Glomerular visceral epithelial cell (primary cell): Measurements from ENCODE around the gene CCL21.
A peak's percentile ranks its signal among the peaks of the same experiment; 100 is the strongest.

Experiments
- DNase-seq: peaks from one replicate; pipeline ENCODE4 v3.0.0-alpha.2; 2016; ENCODE audit errors: extremely low spot score

CCL21 gene

DNA sequence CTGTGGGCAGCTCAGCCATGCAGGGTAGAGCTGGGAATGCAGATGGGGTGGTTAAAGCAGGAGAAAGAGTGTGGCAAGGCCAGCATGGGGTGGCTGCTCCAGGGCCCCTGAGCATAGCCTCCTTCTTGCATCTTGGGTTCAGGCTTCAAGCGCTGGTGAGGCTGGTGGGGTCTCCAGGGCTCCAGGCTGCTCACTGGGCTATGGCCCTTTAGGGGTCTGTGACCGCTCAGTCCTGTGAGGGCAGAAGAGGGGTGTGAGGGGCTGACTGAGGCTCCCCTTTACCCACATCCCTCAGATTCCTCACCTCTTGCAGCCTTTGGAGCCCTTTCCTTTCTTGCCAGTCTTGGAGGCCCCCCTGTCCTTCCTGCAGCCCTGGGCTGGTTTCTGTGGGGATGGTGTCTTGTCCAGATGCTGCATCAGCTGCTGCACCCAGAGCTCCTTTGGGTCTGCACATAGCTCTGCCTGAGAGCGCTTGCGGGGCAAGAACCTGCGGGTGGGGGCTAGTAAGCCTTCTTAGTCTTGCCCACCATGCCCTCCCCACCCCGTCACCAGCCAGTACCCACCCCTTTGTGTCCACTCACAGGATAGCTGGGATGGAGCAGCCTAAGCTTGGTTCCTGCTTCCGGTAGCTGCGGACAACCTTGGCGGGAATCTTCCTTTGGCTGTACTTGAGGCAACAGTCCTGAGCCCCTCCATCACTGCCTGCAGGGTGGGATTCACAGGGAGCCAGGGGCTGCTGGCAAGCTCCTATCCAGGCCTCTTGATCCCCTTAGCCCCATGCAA, 549 bp downstream of the CCL21 start:
- no peak for DNase-seq

DNA sequence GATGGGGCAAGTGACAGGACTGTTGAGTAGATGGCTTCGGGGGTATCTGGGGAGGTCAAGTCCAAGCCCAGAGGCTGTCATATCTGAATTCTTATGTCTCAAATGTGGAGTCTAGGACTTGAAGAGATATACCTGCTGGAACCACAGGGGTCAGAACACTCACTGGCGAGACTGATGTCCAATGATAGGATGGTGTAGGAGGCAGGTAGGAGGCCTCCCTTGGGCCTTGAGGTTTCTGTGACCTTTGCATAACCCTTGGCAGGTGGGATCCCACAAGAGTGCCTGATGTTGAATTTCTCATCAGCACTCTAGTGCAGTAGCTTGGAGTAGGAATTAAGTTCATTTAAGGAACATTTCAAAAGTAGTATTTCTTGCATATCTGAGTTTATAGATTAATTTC, 2.8 kb downstream of the CCL21 start:
- no peak for DNase-seq

DNA sequence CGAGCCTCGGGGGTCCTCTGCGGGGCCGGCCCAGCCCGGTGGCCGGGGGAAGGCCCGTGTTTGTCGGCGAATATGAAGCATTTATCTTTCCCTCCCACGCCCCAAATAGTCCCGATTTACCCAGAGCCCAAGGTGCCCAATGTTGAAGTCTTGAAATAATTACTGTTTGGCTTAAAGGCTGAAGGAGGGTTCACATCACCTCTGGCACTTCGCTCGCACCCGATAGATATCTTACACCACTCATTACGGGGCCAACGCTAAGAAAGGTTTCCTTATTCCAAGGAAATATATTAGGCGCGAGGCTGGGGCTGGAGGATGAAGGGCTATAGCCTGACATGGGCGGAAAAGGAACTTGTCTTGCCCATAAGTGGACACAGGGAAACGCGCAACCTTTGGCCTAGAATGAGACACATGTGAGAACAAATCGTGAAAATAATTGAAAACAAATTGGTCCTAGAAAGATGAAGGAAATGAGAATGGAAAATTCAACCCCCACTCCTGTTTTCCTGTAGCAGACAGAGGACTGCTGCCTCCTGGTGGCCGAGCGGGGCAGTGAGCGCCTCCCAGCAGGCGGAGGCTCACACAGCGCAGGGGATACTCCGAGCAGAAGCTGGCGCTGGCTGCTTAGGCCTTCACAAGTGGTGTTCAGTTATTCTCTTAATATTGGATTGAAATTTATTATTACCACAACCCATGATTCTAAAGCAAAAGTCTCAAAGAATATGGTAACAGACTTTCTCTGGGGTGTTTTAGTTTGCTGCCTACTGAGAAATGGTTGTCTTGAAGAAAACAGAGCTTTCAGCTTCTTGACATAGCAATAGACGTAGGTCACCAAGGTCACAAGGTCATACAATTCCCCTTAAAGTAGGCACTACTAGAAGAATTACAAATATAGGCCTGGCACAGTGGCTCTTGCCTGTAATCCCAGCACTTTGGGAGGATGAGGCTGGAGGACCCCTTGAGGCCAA, 7.9 kb downstream of the CCL21 start:
- peak; percentile 70 for DNase-seq

DNA sequence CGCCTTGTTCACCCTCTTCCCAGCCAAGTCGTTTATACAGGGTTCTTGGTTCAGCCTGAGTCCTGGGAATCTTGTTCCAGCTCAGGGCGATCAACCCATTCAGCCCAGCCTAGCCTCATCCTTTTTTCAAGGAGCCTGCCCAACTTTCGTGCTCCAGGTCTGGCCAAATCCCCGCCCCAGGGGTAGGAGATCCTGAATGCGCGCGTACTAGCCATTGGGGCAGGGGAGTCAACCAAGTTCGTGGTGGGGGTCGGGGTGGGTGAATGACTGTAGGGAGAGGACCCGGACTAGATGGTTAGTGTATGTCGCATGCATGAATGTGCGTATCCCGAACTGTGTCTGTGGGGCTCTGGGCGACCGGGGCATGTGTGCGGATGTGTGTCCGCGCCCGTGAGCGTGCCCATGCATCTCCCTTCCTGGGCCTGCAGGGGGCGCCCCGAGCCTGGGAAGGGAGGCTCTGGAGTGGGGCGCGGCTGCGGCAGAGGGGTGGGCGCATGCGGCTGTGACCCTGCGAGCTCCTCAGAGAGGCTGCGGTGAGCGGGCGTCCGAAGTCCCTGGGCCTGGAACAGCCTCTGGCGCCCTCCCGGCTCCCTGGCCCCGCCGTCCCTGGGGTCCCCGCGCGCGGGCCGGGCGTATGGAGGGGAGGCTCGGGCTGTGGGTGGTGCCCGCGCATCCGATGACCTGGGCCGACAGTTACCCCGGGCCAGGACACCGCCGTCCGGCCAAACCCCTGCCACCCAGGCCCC, 8.7 kb downstream of the CCL21 start:
- peak; percentile 55 for DNase-seq

DNA sequence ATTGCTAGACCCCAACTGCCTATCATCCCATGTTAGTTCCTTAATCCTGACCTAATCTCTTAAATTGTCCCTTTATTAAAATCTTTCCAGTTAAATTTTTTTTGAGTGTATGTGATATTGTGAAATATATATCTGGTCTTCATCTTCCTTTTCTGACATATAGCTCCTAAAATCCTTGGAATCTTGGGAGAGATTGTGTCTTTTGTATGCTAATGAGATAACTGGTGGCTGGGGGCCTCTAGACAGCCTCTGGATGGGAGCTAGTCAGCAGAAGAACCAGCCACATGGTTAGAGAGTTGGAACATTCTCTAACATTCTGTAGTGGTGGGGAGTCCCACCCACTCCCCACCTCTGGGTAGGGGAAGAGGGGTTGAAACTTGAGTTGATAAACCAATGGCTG, 15.1 kb downstream of the CCL21 start:
- no peak for DNase-seq

- no peak for DNase-seq
Measured at GRCh38 chr9:34693560-34693959, 16.4 kb downstream of the CCL21 start.

DNA sequence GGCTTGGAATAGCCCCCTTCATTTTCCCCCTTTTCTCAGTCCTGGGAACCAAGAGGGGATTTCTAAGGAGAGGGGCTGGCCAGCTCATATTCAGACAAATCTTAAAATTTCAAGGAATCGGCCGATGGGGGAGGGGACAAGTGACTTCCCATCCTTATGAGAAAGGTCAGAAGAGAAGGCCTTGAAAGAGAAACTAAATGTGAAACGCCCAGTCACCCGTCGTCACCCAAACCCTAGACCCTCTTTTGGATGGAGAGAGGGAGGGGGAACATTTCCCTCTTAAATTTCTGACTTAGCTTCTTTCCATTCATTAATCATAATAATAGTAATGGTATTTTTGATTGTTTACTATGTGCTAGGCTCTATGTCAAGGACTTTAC, 18.0 kb downstream of the CCL21 start:
- DNase-seq: no peak

- DNase-seq: no peak
Measured at GRCh38 chr9:34690983-34691935, 18.7 kb downstream of the CCL21 start, which contains the start of gene CCL19. TSS of gene CCL19 (minus strand) at chr9:34691276. CDS start at chr9:34691139, 137 bp downstream.

DNA sequence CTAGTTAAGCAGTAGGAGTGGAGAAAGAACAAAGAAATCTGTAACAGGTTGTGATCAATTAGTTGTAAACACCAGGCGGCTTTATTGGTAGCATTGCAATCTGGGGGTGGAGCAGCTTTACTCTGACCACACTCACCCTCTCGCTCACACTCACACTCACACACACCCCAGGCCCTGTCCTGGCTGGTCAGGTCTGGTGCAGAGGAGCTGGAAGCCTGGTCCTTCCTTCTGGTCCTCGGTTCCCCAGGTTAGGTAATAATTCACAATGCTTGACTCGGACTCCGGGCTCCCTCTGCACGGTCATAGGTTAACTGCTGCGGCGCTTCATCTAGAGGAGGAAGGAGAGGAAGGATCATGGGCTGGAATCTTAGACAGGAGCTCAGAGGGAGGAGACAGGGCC, 20.4 kb downstream of the CCL21 start:
- DNase-seq: no peak

DNA sequence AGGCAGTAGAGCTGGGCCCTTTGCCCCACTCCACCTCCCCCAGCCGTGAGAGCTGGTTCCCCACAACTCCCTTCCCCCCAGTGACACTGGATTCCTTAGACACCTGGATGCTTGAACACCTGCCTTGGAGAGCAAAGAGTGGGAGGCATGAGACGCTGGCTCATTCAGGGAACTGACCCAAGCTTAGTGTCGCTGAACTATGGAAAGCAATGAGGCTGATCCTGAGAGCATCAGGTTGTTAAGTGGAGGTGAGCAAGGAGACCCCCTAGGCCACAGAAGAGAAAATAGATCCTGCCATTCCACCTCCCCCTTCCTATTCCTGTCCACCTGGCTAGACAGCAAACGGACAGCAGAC, 20.8 kb downstream of the CCL21 start:
- no peak for DNase-seq

DNA sequence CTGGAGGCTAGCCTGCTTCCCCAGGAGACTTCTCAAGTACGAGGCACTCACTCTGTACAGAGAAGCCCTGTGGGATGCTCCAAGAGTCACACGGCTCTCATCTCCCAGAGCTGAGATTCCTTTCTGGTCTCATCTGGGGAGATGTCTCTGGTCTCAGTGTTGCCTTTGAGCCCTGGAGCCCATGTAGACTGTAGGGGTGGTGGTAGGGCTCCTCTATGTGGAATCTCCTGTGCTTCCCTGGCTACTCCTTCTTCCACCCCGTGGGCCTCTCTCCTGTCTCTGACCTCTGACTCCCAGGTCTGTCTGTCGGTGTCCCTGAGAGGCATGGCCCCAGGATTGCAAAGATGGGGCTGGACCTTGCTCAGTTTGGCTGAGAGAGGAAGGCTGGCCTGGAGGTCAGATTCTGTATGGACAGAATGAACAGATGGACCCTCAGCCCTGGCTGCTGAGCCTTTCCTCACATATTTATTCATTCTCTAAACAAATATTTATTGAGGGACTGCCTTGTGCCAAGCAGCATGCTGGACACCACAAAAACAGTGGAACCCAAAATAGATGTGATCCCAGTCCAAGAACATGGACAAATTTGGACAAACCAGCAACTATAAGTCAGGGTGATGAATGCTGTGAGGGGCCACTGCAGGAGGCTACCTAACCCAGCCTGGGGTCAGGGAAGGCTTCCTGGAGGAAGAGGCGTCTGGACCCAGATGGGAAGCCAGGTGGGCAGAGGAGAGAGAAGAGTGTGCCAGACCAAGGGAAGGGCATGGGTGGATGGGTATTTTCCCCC, 21.4 kb downstream of the CCL21 start:
- DNase-seq: no peak

DNA sequence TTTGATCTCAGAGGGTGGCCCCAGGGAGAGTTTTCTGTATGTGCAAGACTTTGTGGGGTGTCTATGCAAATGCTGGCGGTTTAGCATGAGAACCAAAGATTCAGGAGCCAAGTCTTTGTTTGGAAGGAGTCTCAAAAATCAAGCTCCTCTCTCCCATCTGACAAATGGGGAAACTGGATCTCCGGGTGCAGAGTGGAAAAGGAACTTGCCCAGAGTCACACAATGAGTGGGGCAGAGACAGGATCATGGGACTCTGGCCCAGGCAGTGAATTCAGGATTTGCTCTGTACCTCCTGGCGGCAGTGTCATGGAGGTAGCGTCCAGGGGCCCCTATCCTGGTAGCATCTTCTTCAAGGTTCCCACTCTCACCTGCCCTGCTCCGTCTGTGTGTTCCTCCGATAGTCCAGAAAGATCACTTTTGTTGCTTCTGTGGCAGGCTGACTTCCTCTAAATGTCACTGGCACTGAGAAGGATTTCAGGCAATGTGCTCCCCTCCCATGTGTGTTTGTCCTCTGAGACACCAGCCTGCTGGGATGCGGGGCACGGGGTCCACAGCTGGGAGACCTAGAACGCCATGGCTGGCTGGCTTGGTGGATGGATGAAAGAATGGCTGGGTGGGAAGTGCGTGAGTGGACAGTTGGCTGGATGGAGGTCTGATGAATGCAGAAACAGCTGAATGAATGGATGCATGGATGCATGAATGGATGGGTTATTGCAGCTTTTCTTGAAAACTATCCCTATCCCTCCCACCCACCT, 22.5 kb downstream of the CCL21 start:
- no peak for DNase-seq

DNA sequence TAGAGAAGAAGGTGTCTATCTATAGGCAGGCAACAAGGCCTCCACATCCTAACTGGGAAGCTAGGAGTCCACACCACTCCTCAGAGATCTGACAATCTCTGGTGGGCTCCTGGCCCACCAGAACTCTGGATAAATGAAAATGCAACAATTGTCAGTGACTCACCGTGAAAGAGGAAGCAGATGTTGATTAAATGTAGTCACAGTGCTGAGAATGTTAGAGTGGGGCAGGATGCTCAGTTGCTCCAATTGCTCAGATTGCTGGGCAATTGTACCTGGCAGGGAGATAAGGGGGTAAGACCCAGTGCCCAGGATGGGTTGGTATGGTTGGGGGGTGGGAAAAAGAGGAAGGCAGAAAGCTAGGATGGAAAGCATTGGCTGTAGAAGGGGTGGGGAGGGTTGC, 23.2 kb downstream of the CCL21 start:
- no peak for DNase-seq

GRCh38 chr9:34686231-34686630, 23.7 kb downstream of the CCL21 start:
- no peak for DNase-seq

DNA sequence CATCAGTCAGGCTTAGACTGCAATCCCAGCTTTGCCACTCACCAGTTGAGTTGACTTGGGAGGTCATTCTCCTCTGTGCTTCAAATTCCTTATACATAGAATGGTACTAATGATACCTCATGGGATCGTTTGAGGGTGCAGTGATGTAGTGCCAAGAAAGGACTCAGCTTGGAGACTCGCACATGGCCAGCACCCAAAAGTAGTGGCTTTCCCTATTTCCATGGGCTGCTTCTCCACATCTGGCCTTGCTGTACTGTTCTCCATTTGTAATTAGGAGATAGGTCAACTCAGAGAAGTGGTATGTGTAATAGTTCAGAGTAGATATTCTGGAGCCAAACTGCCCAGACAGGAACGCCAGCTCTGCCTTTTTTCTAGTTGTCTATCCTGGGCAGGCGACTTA, 24.3 kb downstream of the CCL21 start:
- DNase-seq: no peak

DNA sequence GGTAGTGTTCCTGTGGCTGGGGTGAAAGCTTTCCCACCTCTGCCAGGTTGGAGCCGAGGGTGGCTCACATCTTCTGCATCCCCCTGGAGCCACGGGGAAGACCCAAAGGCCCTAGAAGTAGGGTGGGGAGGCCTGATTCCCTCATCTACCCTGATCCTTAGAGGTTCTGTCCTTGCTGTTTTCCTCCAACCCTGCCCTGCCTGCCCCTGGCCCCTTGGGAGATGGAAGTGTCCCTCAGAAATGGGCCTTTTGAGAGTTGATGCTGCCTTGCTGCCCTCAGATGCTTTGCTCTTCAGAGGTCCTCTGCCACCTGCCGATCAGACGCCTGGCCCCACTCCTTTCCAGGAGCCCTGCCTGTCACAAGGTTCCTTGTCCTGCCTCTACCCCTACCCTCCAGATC, 25.1 kb downstream of the CCL21 start:
- no peak for DNase-seq

GRCh38 chr9:34684145-34684544, 25.8 kb downstream of the CCL21 start:
- DNase-seq: no peak

- DNase-seq: no peak
Measured at GRCh38 chr9:34675869-34676268, 34.1 kb downstream of the CCL21 start.

GRCh38 chr9:34675048-34675714, 34.8 kb downstream of the CCL21 start:
- DNase-seq: peak; percentile 47
